Measurements from ENCODE around the gene TATDN3.
"Not testable (repeated sequence)": the region's sequence is repeated elsewhere in the genome, so short reads cannot be mapped to it uniquely, and the experiment has no call there.

TATDN3 gene

GRCh38 chr1:212833211-212834207 lies 41.8 kb downstream of the TATDN3 start:
- not testable (repeated sequence) for DNase-seq

GRCh38 chr1:212838145-212838544 lies 46.5 kb downstream of the TATDN3 start:
- no peak for DNase-seq

GRCh38 chr1:212844521-212844920 lies 52.8 kb downstream of the TATDN3 start:
- DNase-seq, result not testable (repeated sequence)

- DNase-seq, result no peak
Observed at GRCh38 chr1:212847549-212847948, 55.9 kb downstream of the TATDN3 start, which contains the start of gene SPATA45. SPATA45 (minus strand) TSS chr1:212847649; CDS start chr1:212836149, 11,500 bp downstream.

- no peak for DNase-seq
Observed at GRCh38 chr1:212852105-212852688, 60.5 kb downstream of the TATDN3 start.

- no peak for DNase-seq
Observed at GRCh38 chr1:212853658-212854057, 62.0 kb downstream of the TATDN3 start.

- no peak for DNase-seq
Observed at GRCh38 chr1:212856755-212857154, 65.1 kb downstream of the TATDN3 start.

GRCh38 chr1:212857992-212858460 lies 66.3 kb downstream of the TATDN3 start, which contains the start of gene FLVCR1:
FLVCR1 (plus strand) TSS chr1:212858275; CDS start chr1:212858453, 178 bp downstream.
- DNase-seq, result peak; percentile 94 to 97

GRCh38 chr1:212858461-212859265 lies 67.0 kb downstream of the TATDN3 start:
- DNase-seq, result peak in 1 of 2 donors; percentile 34

- DNase-seq, result no peak
Observed at GRCh38 chr1:212860713-212861581, 69.3 kb downstream of the TATDN3 start.

GRCh38 chr1:212862111-212862690 lies 70.5 kb downstream of the TATDN3 start:
- DNase-seq, result no peak

GRCh38 chr1:212863345-212863744 lies 71.7 kb downstream of the TATDN3 start:
- not testable (repeated sequence) for DNase-seq

- DNase-seq, result peak in 1 of 2 donors; percentile 18
Observed at GRCh38 chr1:212864201-212864600, 72.5 kb downstream of the TATDN3 start.

All from hippocampal formation (tissue), 2 donors.